Measurements from ENCODE around the gene RTRAF. TPM values are rescaled to one million over a fixed set of nuclear protein-coding genes. Genes with fewer than 3 reads are reported as not detected.

The RTRAF gene
- total RNA-seq, 1 experiment from 2014 or later, result 350 TPM

DNA sequence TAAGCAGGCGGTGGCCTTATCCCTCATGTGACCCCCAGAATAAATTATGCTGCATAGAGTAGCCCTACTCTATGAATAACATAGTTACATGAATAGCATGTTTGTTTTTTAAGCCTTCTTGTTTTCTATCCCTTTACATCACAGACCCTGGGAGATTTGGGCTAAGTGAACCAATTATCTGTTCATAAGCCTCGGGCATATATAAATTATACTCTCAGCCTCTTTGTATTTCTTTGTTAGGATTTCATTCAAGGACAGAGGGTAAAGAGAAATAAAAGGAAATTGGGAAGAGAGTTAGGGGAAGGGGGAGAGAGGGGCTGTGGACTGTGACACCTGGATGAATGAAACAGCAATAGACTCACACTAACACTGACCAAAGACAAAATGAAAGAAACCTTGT is 35.3 kb upstream of the RTRAF start:
- Histone ChIP-seq H3K56ac (ENCODE audit: insufficient read length, low read depth, low read length) (no peak overlapping the region), H3K27me3 (ENCODE audit: insufficient read depth, low read length) (no peaks in the 10 kb centered on the region), H3K9ac (ENCODE audit: extremely low read depth, insufficient read length, low read length) (no peak overlapping the region), H2BK15ac (ENCODE audit: low read depth, low read length) (no peak overlapping the region), H3K23me2 (ENCODE audit: insufficient read length, low read depth, low read length, poor library complexity, severe bottlenecking) (no peaks in the 10 kb centered on the region), H3K27ac (ENCODE audit: insufficient read length, low read depth, low read length) (no peak overlapping the region), H2AFZ (ENCODE audit: low read length) (no peak overlapping the region), H4K91ac (ENCODE audit: insufficient read length, low read depth, low read length) (no peak overlapping the region), H2BK12ac (ENCODE audit: insufficient read length, low read depth, low read length) (no peak overlapping the region), H3K79me1 (ENCODE audit: insufficient read depth, low read depth, low read length, poor library complexity, severe bottlenecking) (no peaks in the 10 kb centered on the region), H2BK20ac (ENCODE audit: low read depth, low read length, poor library complexity, severe bottlenecking) (no peak overlapping the region), H3T11ph (ENCODE audit: low read length) (no peak overlapping the region), H4K5ac (ENCODE audit: insufficient read length, low read depth, low read length) (no peak overlapping the region), H3K23ac (ENCODE audit: insufficient read length, low read depth, low read length) (no peak overlapping the region), H2BK120ac (ENCODE audit: low read depth, low read length, poor library complexity, severe bottlenecking) (no peak overlapping the region), H2BK5ac (ENCODE audit: insufficient read length, low read length) (no peak overlapping the region), H3K9me3 (ENCODE audit: control insufficient read depth, low read depth, low read length) (peaks cover 4% of the 10 kb centered on the region), H4K8ac (replicated peaks; ENCODE audit: insufficient read length, low read depth, low read length) (no peak overlapping the region), H3K4me1 (ENCODE audit: insufficient read depth, low read length) (no peaks in the 10 kb centered on the region), H3K14ac (ENCODE audit: insufficient read depth, low read length) (no peak overlapping the region), H3K18ac (ENCODE audit: insufficient read length, low read depth, low read length) (no peak overlapping the region), H3K4ac (ENCODE audit: low read depth, low read length) (no peak overlapping the region), H3K4me2 (ENCODE audit: insufficient read depth, insufficient read length, low read length) (no peak overlapping the region), H2AK5ac (ENCODE audit: insufficient read length, low read length) (no peak overlapping the region), H3K79me2 (ENCODE audit: insufficient read depth, low read length) (no peaks in the 10 kb centered on the region), H4K20me1 (ENCODE audit: control insufficient read depth, insufficient read depth, insufficient read length) (no peaks in the 10 kb centered on the region)
- DNase-seq, result no peak
- TF ChIP-seq, protein P1, sequence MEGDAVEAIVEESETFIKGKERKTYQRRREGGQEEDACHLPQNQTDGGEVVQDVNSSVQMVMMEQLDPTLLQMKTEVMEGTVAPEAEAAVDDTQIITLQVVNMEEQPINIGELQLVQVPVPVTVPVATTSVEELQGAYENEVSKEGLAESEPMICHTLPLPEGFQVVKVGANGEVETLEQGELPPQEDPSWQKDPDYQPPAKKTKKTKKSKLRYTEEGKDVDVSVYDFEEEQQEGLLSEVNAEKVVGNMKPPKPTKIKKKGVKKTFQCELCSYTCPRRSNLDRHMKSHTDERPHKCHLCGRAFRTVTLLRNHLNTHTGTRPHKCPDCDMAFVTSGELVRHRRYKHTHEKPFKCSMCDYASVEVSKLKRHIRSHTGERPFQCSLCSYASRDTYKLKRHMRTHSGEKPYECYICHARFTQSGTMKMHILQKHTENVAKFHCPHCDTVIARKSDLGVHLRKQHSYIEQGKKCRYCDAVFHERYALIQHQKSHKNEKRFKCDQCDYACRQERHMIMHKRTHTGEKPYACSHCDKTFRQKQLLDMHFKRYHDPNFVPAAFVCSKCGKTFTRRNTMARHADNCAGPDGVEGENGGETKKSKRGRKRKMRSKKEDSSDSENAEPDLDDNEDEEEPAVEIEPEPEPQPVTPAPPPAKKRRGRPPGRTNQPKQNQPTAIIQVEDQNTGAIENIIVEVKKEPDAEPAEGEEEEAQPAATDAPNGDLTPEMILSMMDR (conservative IDR thresholded peaks at IDR 0.05), result no peak
- Mint-ChIP-seq H3K27ac (no peak overlapping the region), H3K36me3 (ENCODE audit: insufficient read depth in 1 of 3, low read depth in 3 of 3) (peaks cover 12 to 20% (median 12%) of the 10 kb centered on the region in 3 experiments), H3K4me3 (no peak overlapping the region), H3K9me3 (peaks cover 12 to 17% of the 10 kb centered on the region in 2 experiments), H3K27me3 (ENCODE audit: low read depth) (no peaks in the 10 kb centered on the region; the same call in 1 of the 2 replicates), H3K4me1 (no peaks in the 10 kb centered on the region)
- no CpG with 5 or more reads among the region's 2 CpGs for WGBS (ENCODE audit: extremely low coverage, insufficient read length, low lambda C conversion rate)
